GM21528 (cell line): ENCODE measurements around the gene TMEM220.
"Not testable (repeated sequence)": the region's sequence is repeated elsewhere in the genome, so short reads cannot be mapped to it uniquely, and the experiment has no call there.

Experiments
- ATAC-seq: cut with Tn5 transposase; IDR thresholded peaks from one replicate; pipeline ENCODE4 v1.9.1; 2021; ENCODE audit warnings: mild to moderate bottlenecking, moderate library complexity; ENCODE audit not compliant: unreplicated experiment, low FRiP score

TMEM220 gene

GRCh38 chr17:10731408-10731879 lies 1.6 kb upstream of the TMEM220 start:
- no peak for ATAC-seq

- not testable (repeated sequence) for ATAC-seq
These were observed 424 bp upstream of the TMEM220 start for GRCh38 chr17:10730247-10730646.

- ATAC-seq = no peak
These were observed 1.4 kb downstream of the TMEM220 start for GRCh38 chr17:10728331-10728892.

GRCh38 chr17:10727192-10727591 lies 2.6 kb downstream of the TMEM220 start:
- ATAC-seq = no peak

GRCh38 chr17:10726196-10726595 lies 3.6 kb downstream of the TMEM220 start:
- no peak for ATAC-seq

- no peak for ATAC-seq
These were observed 4.6 kb downstream of the TMEM220 start for GRCh38 chr17:10725262-10725661.

- no peak for ATAC-seq
These were observed 5.2 kb downstream of the TMEM220 start for GRCh38 chr17:10724546-10725195.

- no peak for ATAC-seq
These were observed 11.3 kb downstream of the TMEM220 start for GRCh38 chr17:10718547-10718946.

- ATAC-seq = no peak
These were observed 13.6 kb downstream of the TMEM220 start for GRCh38 chr17:10716218-10716617.

- no peak for ATAC-seq
These were observed 16.5 kb downstream of the TMEM220 start for GRCh38 chr17:10713318-10713717.

- ATAC-seq = no peak
These were observed 24.1 kb downstream of the TMEM220 start for GRCh38 chr17:10705727-10706126.

- ATAC-seq = no peak
These were observed 27.2 kb downstream of the TMEM220 start for GRCh38 chr17:10702574-10702973.

- ATAC-seq = no peak
These were observed 30.0 kb downstream of the TMEM220 start for GRCh38 chr17:10699856-10700255.

- no peak for ATAC-seq
These were observed 31.6 kb downstream of the TMEM220 start for GRCh38 chr17:10698096-10698818.

GRCh38 chr17:10697092-10698081 lies 32.4 kb downstream of the TMEM220 start, which contains the start of the genes ADPRM and SCO1:
Gene ADPRM (plus strand): TSS chr17:10697594. CDS start chr17:10704927, 7,333 bp downstream.
Gene SCO1 (minus strand): TSS chr17:10697533. CDS start chr17:10697507, 26 bp downstream.
- peak; percentile 95 for ATAC-seq

- ATAC-seq = not testable (repeated sequence)
These were observed 33.9 kb downstream of the TMEM220 start for GRCh38 chr17:10695875-10696407.

GRCh38 chr17:10687499-10687898 lies 42.3 kb downstream of the TMEM220 start:
- ATAC-seq = no peak

- ATAC-seq = no peak
These were observed 46.0 kb downstream of the TMEM220 start for GRCh38 chr17:10683853-10684252.

- no peak for ATAC-seq
These were observed 47.9 kb downstream of the TMEM220 start for GRCh38 chr17:10681866-10682446.

GRCh38 chr17:10674704-10675103 lies 55.1 kb downstream of the TMEM220 start:
- no peak for ATAC-seq
